Measurements from ENCODE around the gene ARHGEF9. TPM values are rescaled to one million over a fixed set of nuclear protein-coding genes. Genes with fewer than 3 reads are reported as not detected.

The ARHGEF9 gene
- total and polyA plus RNA-seq, 2 of the 8 experiments (the other 6 are each of a cell fraction or from before 2014, with no cell fraction given) = 28.7 to 31.8 TPM

- TF ChIP-seq KDM1A (IDR thresholded peaks at IDR 0.05; ENCODE audit: borderline replicate concordance, low read length) (no peak), CREB1 (IDR thresholded peaks at IDR 0.05) (no peak), SP1 (IDR thresholded peaks at IDR 0.05; ENCODE audit: low read depth, low read length) (no peak), EGR1 (IDR thresholded peaks at IDR 0.05; ENCODE audit: borderline replicate concordance, low read depth, low read length) (no peak)
- H2BK15ac ChIP-seq (ENCODE audit: low read length) = no peak overlapping the region
- H3K14ac ChIP-seq (ENCODE audit: insufficient read length) = no peak overlapping the region
- no peak overlapping the region for H2AK5ac ChIP-seq (ENCODE audit: low read depth, low read length)
- H4K91ac ChIP-seq (replicated peaks; ENCODE audit: insufficient read length, low read length) = no peak overlapping the region
- H3K36me3 ChIP-seq (ENCODE audit: control insufficient read depth in 2 of 4, insufficient read depth in 4 of 4, low read length in 3 of 4) = no peaks in the 10 kb centered on the region
- H3K79me1 ChIP-seq (ENCODE audit: low read depth, low read length) = no peaks in the 10 kb centered on the region
- no peak overlapping the region for H4K5ac ChIP-seq (ENCODE audit: insufficient read length, low read depth, low read length)
- no peak overlapping the region for H3K9ac ChIP-seq (replicated peaks in 1 of 4; ENCODE audit: extremely low read depth in 1 of 4, low read depth in 3 of 4, low read length in 3 of 4)
- H2AFZ ChIP-seq (ENCODE audit: low read length) = no peak overlapping the region
- no peak overlapping the region for H3K56ac ChIP-seq (replicated peaks; ENCODE audit: insufficient read length, low read depth, low read length)
- ChIA-PET CTCF (ENCODE audit: partially characterized antibody) (no interaction called here), POLR2A (ENCODE audit: partially characterized antibody) (no interaction called here)
- no peak overlapping the region for H2BK12ac ChIP-seq (ENCODE audit: low read depth, low read length)
- no peaks in the 10 kb centered on the region for H3K27me3 ChIP-seq (replicated peaks in 1 of 4; ENCODE audit: control insufficient read depth in 3 of 4, extremely low read depth in 1 of 4, insufficient read depth in 3 of 4, low read length in 3 of 4)
- no peaks in the 10 kb centered on the region for H4K20me1 ChIP-seq (replicated peaks in 1 of 2; ENCODE audit: control insufficient read depth in 1 of 2, insufficient read depth in 2 of 2, low read length in 2 of 2)
- no CpG with 5 or more reads among the region's 4 CpGs for WGBS, 2 experiments (ENCODE audit: extremely low coverage in 1 of 2, insufficient coverage in 1 of 2, insufficient read length in 1 of 2, insufficient replicate concordance in 2 of 2, low coverage in 1 of 2, low lambda C conversion rate in 2 of 2, missing lambda C conversion rate in 1 of 2)
- no peak overlapping the region for H4K8ac ChIP-seq (ENCODE audit: extremely low read depth, insufficient read depth, low read length)
- FAIRE-seq (no peak), DNase-seq (ENCODE audit: low read depth in 1 of 2, low spot score in 2 of 2) (no peak)
- no peaks in the 10 kb centered on the region for H3K9me3 ChIP-seq (ENCODE audit: insufficient read depth in 2 of 2, low read depth in 1 of 2, low read length in 1 of 2)
- H3K18ac ChIP-seq (ENCODE audit: extremely low read depth, low read length) = no peak overlapping the region
- H3K4me2 ChIP-seq (ENCODE audit: insufficient read depth in 1 of 2, low read depth in 2 of 2, low read length in 2 of 2) = no peak overlapping the region
- no peak overlapping the region for H2BK5ac ChIP-seq (ENCODE audit: low read depth, low read length)
- no peaks in the 10 kb centered on the region for H3K4me1 ChIP-seq (replicated peaks in 1 of 4; ENCODE audit: control insufficient read depth in 3 of 4, insufficient read depth in 4 of 4, low read length in 3 of 4)
- no peaks in the 10 kb centered on the region for H3K23me2 ChIP-seq (ENCODE audit: low read depth, low read length)
- no peak overlapping the region for H3K27ac ChIP-seq (ENCODE audit: low read depth, low read length)
- H3K4me3 ChIP-seq (ENCODE audit: extremely low read depth in 1 of 4, insufficient read depth in 2 of 4, low read depth in 3 of 4, low read length in 4 of 4) = no peak overlapping the region
- H2BK20ac ChIP-seq (ENCODE audit: low read length) = no peak overlapping the region
- no peak overlapping the region for H3K4ac ChIP-seq (replicated peaks; ENCODE audit: insufficient read length, low read depth, low read length)
- H3K79me2 ChIP-seq (ENCODE audit: control insufficient read depth in 1 of 2, insufficient read depth in 2 of 2, low read length in 2 of 2) = no peaks in the 10 kb centered on the region
- H3K23ac ChIP-seq (ENCODE audit: insufficient read length) = no peak overlapping the region
- H2BK120ac ChIP-seq (replicated peaks; ENCODE audit: low read depth, low read length) = no peak overlapping the region
These were observed 32.7 kb upstream of the ARHGEF9 start for GRCh38 chrX:63817696-63818095.
